ENCODE data around the gene PLIN1. TPM values are rescaled to one million over a fixed set of nuclear protein-coding genes. Genes with fewer than 3 reads are reported as not detected.

Gene PLIN1
- total and polyA plus RNA-seq, 5 donors = 0.68 to 38.8 (median 2.4) TPM

- 84% methylated on average over 16 of the region's 16 CpGs for WGBS
- Histone ChIP-seq H3K4me1 (ENCODE audit: control insufficient read depth, insufficient read depth, low read length) (peaks cover 3% of the 10 kb centered on the region), H3K4me3 (ENCODE audit: low read length) (no peak overlapping the region), H3K27ac (ENCODE audit: low read length) (no peak overlapping the region), H3K9me3 (ENCODE audit: control insufficient read depth, low read length) (no peaks in the 10 kb centered on the region), H3K27me3 (ENCODE audit: control insufficient read depth, insufficient read depth) (no peaks in the 10 kb centered on the region)
- no peak for ATAC-seq
- intact Hi-C loops (cut with DNase I) = no loop called here
- DNase-seq = peak in 1 of 3 donors; percentile 49
Measured at GRCh38 chr15:89652666-89653065, 26.5 kb downstream of the PLIN1 start.

GRCh38 chr15:89652131-89652530 is 27.0 kb downstream of the PLIN1 start:
- H3K27me3 ChIP-seq (ENCODE audit: control insufficient read depth, insufficient read depth) = no peaks in the 10 kb centered on the region
- ATAC-seq = no peak
- H3K4me3 ChIP-seq (ENCODE audit: low read length) = no peak overlapping the region
- peaks cover 3% of the 10 kb centered on the region for H3K4me1 ChIP-seq (ENCODE audit: control insufficient read depth, insufficient read depth, low read length)
- no peak overlapping the region for H3K27ac ChIP-seq (ENCODE audit: low read length)
- DNase-seq = no peak
- H3K9me3 ChIP-seq (ENCODE audit: control insufficient read depth, low read length) = no peaks in the 10 kb centered on the region
- WGBS = 76% methylated on average over 7 of the region's 7 CpGs
- intact Hi-C loops (cut with DNase I) = no loop called here

GRCh38 chr15:89649716-89650115 is 29.5 kb downstream of the PLIN1 start:
- WGBS = 90% methylated on average over 15 of the region's 15 CpGs
- ATAC-seq = no peak
- no peak overlapping the region for H3K27ac ChIP-seq (ENCODE audit: low read length)
- no peak overlapping the region for H3K4me3 ChIP-seq (ENCODE audit: low read length)
- peak in 1 of 3 donors; percentile 39 for DNase-seq
- H3K4me1 ChIP-seq (ENCODE audit: control insufficient read depth, insufficient read depth, low read length) = peaks cover 3% of the 10 kb centered on the region
- H3K27me3 ChIP-seq (ENCODE audit: control insufficient read depth, insufficient read depth) = no peaks in the 10 kb centered on the region
- intact Hi-C loops (cut with DNase I) = no loop called here
- H3K9me3 ChIP-seq (ENCODE audit: control insufficient read depth, low read length) = no peaks in the 10 kb centered on the region

- Histone ChIP-seq H3K9me3 (ENCODE audit: control insufficient read depth, low read length) (no peaks in the 10 kb centered on the region), H3K4me1 (ENCODE audit: control insufficient read depth, insufficient read depth, low read length) (no peaks in the 10 kb centered on the region), H3K27me3 (ENCODE audit: control insufficient read depth, insufficient read depth) (no peaks in the 10 kb centered on the region), H3K27ac (ENCODE audit: low read length) (no peak overlapping the region), H3K4me3 (ENCODE audit: low read length) (no peak overlapping the region)
- no peak for ATAC-seq
- WGBS = 96% methylated on average over 37 of the region's 37 CpGs
- peak in 1 of 3 donors; percentile 40 for DNase-seq
- intact Hi-C loops (cut with DNase I) = no loop called here
Measured at GRCh38 chr15:89649013-89649625, 30.0 kb downstream of the PLIN1 start.

GRCh38 chr15:89648106-89649012 is 30.8 kb downstream of the PLIN1 start:
- Histone ChIP-seq H3K27me3 (ENCODE audit: control insufficient read depth, insufficient read depth) (no peaks in the 10 kb centered on the region), H3K9me3 (ENCODE audit: control insufficient read depth, low read length) (no peaks in the 10 kb centered on the region), H3K4me1 (ENCODE audit: control insufficient read depth, insufficient read depth, low read length) (no peaks in the 10 kb centered on the region), H3K4me3 (ENCODE audit: low read length) (no peak overlapping the region), H3K27ac (ENCODE audit: low read length) (no peak overlapping the region)
- intact Hi-C loops (cut with DNase I) = no loop called here
- 84% methylated on average over 102 of the region's 102 CpGs for WGBS
- ATAC-seq = no peak
- peak in 1 of 3 donors; percentile 54 for DNase-seq

- intact Hi-C loops (cut with DNase I) = no loop called here
- 52% methylated on average over 25 of the region's 25 CpGs for WGBS
- H3K27ac ChIP-seq (ENCODE audit: low read length) = no peak overlapping the region
Measured at GRCh38 chr15:89647191-89647851, 31.8 kb downstream of the PLIN1 start.

GRCh38 chr15:89646416-89647141 is 32.6 kb downstream of the PLIN1 start:
- peak in 1 of 2 donors; percentile 10 for ATAC-seq
- no peak overlapping the region for H3K27ac ChIP-seq (ENCODE audit: low read length)

More at GRCh38 chr15:89647191-89647851, 31.8 kb downstream of the PLIN1 start:
- H3K9me3 ChIP-seq (ENCODE audit: control insufficient read depth, low read length) = no peaks in the 10 kb centered on the region
- no peak overlapping the region for H3K4me3 ChIP-seq (ENCODE audit: low read length)
- DNase-seq (peak; percentile 80 to 94 (median 94)), ATAC-seq (peak; percentile 76 to 81)
- no peaks in the 10 kb centered on the region for H3K27me3 ChIP-seq (ENCODE audit: control insufficient read depth, insufficient read depth)
- no peaks in the 10 kb centered on the region for H3K4me1 ChIP-seq (ENCODE audit: control insufficient read depth, insufficient read depth, low read length)

GRCh38 chr15:89645680-89646079 is 33.5 kb downstream of the PLIN1 start:
- Histone ChIP-seq H3K27ac (ENCODE audit: low read length) (no peak overlapping the region), H3K4me3 (ENCODE audit: low read length) (no peak overlapping the region), H3K4me1 (ENCODE audit: control insufficient read depth, insufficient read depth, low read length) (no peaks in the 10 kb centered on the region), H3K9me3 (ENCODE audit: control insufficient read depth, low read length) (no peaks in the 10 kb centered on the region), H3K27me3 (ENCODE audit: control insufficient read depth, insufficient read depth) (no peaks in the 10 kb centered on the region)
- DNase-seq (no peak), ATAC-seq (peak in 1 of 2 donors; percentile 12)
- WGBS = 94% methylated on average over 8 of the region's 8 CpGs
- intact Hi-C loops (cut with DNase I) = no loop called here

More at GRCh38 chr15:89646416-89647141, 32.6 kb downstream of the PLIN1 start:
- WGBS = 90% methylated on average over 22 of the region's 22 CpGs
- peak in 1 of 3 donors; percentile 51 for DNase-seq
- Histone ChIP-seq H3K27me3 (ENCODE audit: control insufficient read depth, insufficient read depth) (no peaks in the 10 kb centered on the region), H3K9me3 (ENCODE audit: control insufficient read depth, low read length) (no peaks in the 10 kb centered on the region), H3K4me3 (ENCODE audit: low read length) (no peak overlapping the region), H3K4me1 (ENCODE audit: control insufficient read depth, insufficient read depth, low read length) (no peaks in the 10 kb centered on the region)
- intact Hi-C loops (cut with DNase I) = no loop called here

- ATAC-seq (peak in 1 of 2 donors; percentile 28), DNase-seq (no peak)
- H3K27me3 ChIP-seq (ENCODE audit: control insufficient read depth, insufficient read depth) = no peaks in the 10 kb centered on the region
- H3K27ac ChIP-seq (ENCODE audit: low read length) = no peak overlapping the region
- 93% methylated on average over 16 of the region's 16 CpGs for WGBS
- no peaks in the 10 kb centered on the region for H3K4me1 ChIP-seq (ENCODE audit: control insufficient read depth, insufficient read depth, low read length)
- intact Hi-C loops (cut with DNase I) = no loop called here
- no peak overlapping the region for H3K4me3 ChIP-seq (ENCODE audit: low read length)
- H3K9me3 ChIP-seq (ENCODE audit: control insufficient read depth, low read length) = no peaks in the 10 kb centered on the region
Measured at GRCh38 chr15:89642106-89642505, 37.1 kb downstream of the PLIN1 start.

GRCh38 chr15:89641053-89641452 is 38.1 kb downstream of the PLIN1 start:
- H3K27me3 ChIP-seq (ENCODE audit: control insufficient read depth, insufficient read depth) = no peaks in the 10 kb centered on the region
- H3K4me1 ChIP-seq (ENCODE audit: control insufficient read depth, insufficient read depth, low read length) = no peaks in the 10 kb centered on the region
- WGBS = 69% methylated on average over 5 of the region's 5 CpGs
- intact Hi-C loops (cut with DNase I) = no loop called here
- H3K9me3 ChIP-seq (ENCODE audit: control insufficient read depth, low read length) = no peaks in the 10 kb centered on the region
- ATAC-seq = peak in 1 of 2 donors; percentile 17
- no peak overlapping the region for H3K27ac ChIP-seq (ENCODE audit: low read length)
- no peak overlapping the region for H3K4me3 ChIP-seq (ENCODE audit: low read length)
- DNase-seq = no peak
